Measurements from ENCODE around the gene CLIP2. TPM values are rescaled to one million over a fixed set of nuclear protein-coding genes. Genes with fewer than 3 reads are reported as not detected.
A peak's percentile ranks its signal among the peaks of the same experiment; 100 is the strongest.
"Not testable (repeated sequence)": the region's sequence is repeated elsewhere in the genome, so short reads cannot be mapped to it uniquely, and the experiment has no call there.

Gene CLIP2
- total RNA-seq, 2 experiments from 2014 or later = 2.4 to 2.7 TPM

GRCh38 chr7:74349621-74350020 lies 60.4 kb downstream of the CLIP2 start:
- no peak overlapping the region for H3K27ac Mint-ChIP-seq

GRCh38 chr7:74350751-74351150 lies 61.5 kb downstream of the CLIP2 start:
- intact Hi-C loops (cut with micrococcal nuclease) = no loop called here
- H3K27ac Mint-ChIP-seq = no peak overlapping the region
- POLR2A ChIA-PET = no interaction called here

More at GRCh38 chr7:74349621-74350020, 60.4 kb downstream of the CLIP2 start:
- intact Hi-C loops (cut with micrococcal nuclease) = no loop called here
- POLR2A ChIA-PET = no interaction called here
- no peaks in the 10 kb centered on the region for H3K9me3 Mint-ChIP-seq
- CTCF ChIA-PET = interaction anchor here (0.6 kb wide), 1 partner anchor 70 kb away, joined by 3 read pairs; no protein-coding TSS in a partner anchor
- no peak for DNase-seq
- H3K36me3 Mint-ChIP-seq = no peaks in the 10 kb centered on the region
- H3K27me3 Mint-ChIP-seq = no peaks in the 10 kb centered on the region
- no peak overlapping the region for H3K4me3 Mint-ChIP-seq
- H3K4me1 Mint-ChIP-seq (ENCODE audit: low read depth) = no peaks in the 10 kb centered on the region

GRCh38 chr7:74351836-74352235 lies 62.6 kb downstream of the CLIP2 start:
- DNase-seq = no peak
- ChIA-PET CTCF (no interaction called here), POLR2A (no interaction called here)
- Mint-ChIP-seq H3K9me3 (peaks cover 8% of the 10 kb centered on the region), H3K27me3 (no peaks in the 10 kb centered on the region), H3K4me1 (ENCODE audit: low read depth) (no peaks in the 10 kb centered on the region), H3K4me3 (no peak overlapping the region), H3K36me3 (no peaks in the 10 kb centered on the region), H3K27ac (no peak overlapping the region)
- intact Hi-C loops (cut with micrococcal nuclease) = no loop called here

More at GRCh38 chr7:74350751-74351150, 61.5 kb downstream of the CLIP2 start:
- Mint-ChIP-seq H3K27me3 (no peaks in the 10 kb centered on the region), H3K4me3 (no peak overlapping the region), H3K9me3 (no peaks in the 10 kb centered on the region), H3K36me3 (no peaks in the 10 kb centered on the region), H3K4me1 (ENCODE audit: low read depth) (no peaks in the 10 kb centered on the region)
- DNase-seq = no peak
- CTCF ChIA-PET = no interaction called here

- H3K36me3 Mint-ChIP-seq; H3K27ac Mint-ChIP-seq; H3K9me3 Mint-ChIP-seq; H3K4me3 Mint-ChIP-seq; intact Hi-C loops (cut with micrococcal nuclease); DNase-seq; H3K27me3 Mint-ChIP-seq; H3K4me1 Mint-ChIP-seq (ENCODE audit: low read depth): not testable (repeated sequence)
- CTCF ChIA-PET = interaction anchor here (0.9 kb wide), 1 partner anchor 49 kb away, joined by 3 read pairs; no protein-coding TSS in a partner anchor
- POLR2A ChIA-PET = interaction anchor here (0.6 kb wide), 1 partner anchor 104 kb away, joined by 3 read pairs; no protein-coding TSS in a partner anchor
Observed at GRCh38 chr7:74352551-74353138, 63.4 kb downstream of the CLIP2 start.

- no peak overlapping the region for H3K27ac Mint-ChIP-seq
- ChIA-PET CTCF (no interaction called here), POLR2A (no interaction called here)
- peaks cover 8% of the 10 kb centered on the region for H3K9me3 Mint-ChIP-seq
- no peak for DNase-seq
- H3K4me3 Mint-ChIP-seq = no peak overlapping the region
- intact Hi-C loops (cut with micrococcal nuclease) = no loop called here
- no peaks in the 10 kb centered on the region for H3K27me3 Mint-ChIP-seq
- H3K4me1 Mint-ChIP-seq (ENCODE audit: low read depth) = no peaks in the 10 kb centered on the region
- no peaks in the 10 kb centered on the region for H3K36me3 Mint-ChIP-seq
Observed at GRCh38 chr7:74354009-74354408, 64.8 kb downstream of the CLIP2 start.

GRCh38 chr7:74355091-74355490 lies 65.9 kb downstream of the CLIP2 start:
- DNase-seq = peak; percentile 36
- Mint-ChIP-seq H3K4me1 (ENCODE audit: low read depth) (no peaks in the 10 kb centered on the region), H3K27me3 (no peaks in the 10 kb centered on the region), H3K4me3 (no peak overlapping the region), H3K36me3 (no peaks in the 10 kb centered on the region), H3K9me3 (peaks cover 8% of the 10 kb centered on the region), H3K27ac (no peak overlapping the region)
- intact Hi-C loops (cut with micrococcal nuclease) = no loop called here
- ChIA-PET CTCF (no interaction called here), POLR2A (no interaction called here)

GRCh38 chr7:74356589-74357315 lies 67.5 kb downstream of the CLIP2 start:
- Mint-ChIP-seq H3K4me3 (no peak overlapping the region), H3K27me3 (no peaks in the 10 kb centered on the region), H3K27ac (no peak overlapping the region), H3K36me3 (no peaks in the 10 kb centered on the region), H3K9me3 (peaks cover 8% of the 10 kb centered on the region), H3K4me1 (ENCODE audit: low read depth) (no peaks in the 10 kb centered on the region)
- intact Hi-C loops (cut with micrococcal nuclease) = no loop called here
- CTCF ChIA-PET = interaction anchor here (1.2 kb wide), 1 partner anchor 44 kb away, joined by 4 read pairs; no protein-coding TSS in a partner anchor
- POLR2A ChIA-PET = no interaction called here
- DNase-seq = no peak

GRCh38 chr7:74360008-74360407 lies 70.8 kb downstream of the CLIP2 start:
- Mint-ChIP-seq H3K27ac (no peak overlapping the region), H3K4me3 (no peak overlapping the region), H3K9me3 (peaks cover 8% of the 10 kb centered on the region), H3K4me1 (ENCODE audit: low read depth) (no peaks in the 10 kb centered on the region), H3K27me3 (no peaks in the 10 kb centered on the region), H3K36me3 (no peaks in the 10 kb centered on the region)
- CTCF ChIA-PET = no interaction called here
- POLR2A ChIA-PET = no interaction called here
- intact Hi-C loops (cut with micrococcal nuclease) = no loop called here
- DNase-seq = no peak

GRCh38 chr7:74362266-74362665 lies 73.1 kb downstream of the CLIP2 start:
- POLR2A ChIA-PET = no interaction called here

GRCh38 chr7:74364061-74364460 lies 74.9 kb downstream of the CLIP2 start:
- Mint-ChIP-seq H3K27me3 (no peaks in the 10 kb centered on the region), H3K9me3 (no peaks in the 10 kb centered on the region), H3K27ac (no peak overlapping the region), H3K36me3 (no peaks in the 10 kb centered on the region), H3K4me3 (no peak overlapping the region), H3K4me1 (ENCODE audit: low read depth) (no peaks in the 10 kb centered on the region)
- POLR2A ChIA-PET = no interaction called here
- DNase-seq = no peak
- intact Hi-C loops (cut with micrococcal nuclease) = no loop called here
- CTCF ChIA-PET = no interaction called here

More at GRCh38 chr7:74362266-74362665, 73.1 kb downstream of the CLIP2 start:
- H3K4me1 Mint-ChIP-seq (ENCODE audit: low read depth) = no peaks in the 10 kb centered on the region
- H3K9me3 Mint-ChIP-seq = no peaks in the 10 kb centered on the region
- no peak overlapping the region for H3K4me3 Mint-ChIP-seq
- CTCF ChIA-PET = interaction anchor here (0.6 kb wide), 1 partner anchor 38 kb away, joined by 3 read pairs; no protein-coding TSS in a partner anchor
- no peaks in the 10 kb centered on the region for H3K27me3 Mint-ChIP-seq
- no peak overlapping the region for H3K27ac Mint-ChIP-seq
- intact Hi-C loops (cut with micrococcal nuclease) = no loop called here
- DNase-seq = no peak
- H3K36me3 Mint-ChIP-seq = no peaks in the 10 kb centered on the region

GRCh38 chr7:74365322-74366022 lies 76.3 kb downstream of the CLIP2 start:
- H3K36me3 Mint-ChIP-seq = no peaks in the 10 kb centered on the region
- H3K27ac Mint-ChIP-seq = no peak overlapping the region
- no peaks in the 10 kb centered on the region for H3K27me3 Mint-ChIP-seq
- DNase-seq = no peak
- intact Hi-C loops (cut with micrococcal nuclease) = no loop called here
- no peak overlapping the region for H3K4me3 Mint-ChIP-seq
- POLR2A ChIA-PET = no interaction called here
- CTCF ChIA-PET = interaction anchor here (1.3 to 1.4 kb wide), 2 partner anchors 35 to 159 kb away, joined by 3 to 4 read pairs; no protein-coding TSS in a partner anchor
- H3K4me1 Mint-ChIP-seq (ENCODE audit: low read depth) = no peaks in the 10 kb centered on the region
- no peaks in the 10 kb centered on the region for H3K9me3 Mint-ChIP-seq

Measured in activated CD4-positive, alpha-beta memory T cell treated with anti-CD3 and anti-CD28 coated beads for 36 hours (primary cell).